Naive B cell (primary cell): ENCODE data around the gene C16orf82. TPM values are rescaled to one million over a fixed set of nuclear protein-coding genes. Genes with fewer than 3 reads are reported as not detected.

ENCODE experiments used
- ATAC-seq, 2 donors: fragments of 150-1000 bp; cut with Tn5 transposase; 2 replicates each; pipeline ENCODE4 v1.10.0; 2021; ENCODE audit warnings: low read depth in 2 of 2, mild to moderate bottlenecking in 2 of 2, moderate library complexity in 2 of 2
- DNase-seq: peaks from one replicate; pipeline ENCODE4 v3.0.0; 2022
- H3K27ac Mint-ChIP-seq, 6 donors: one replicate each; pipeline ENCODE4 v1.8.0; 2020 to 2022; ENCODE audit warnings: mild to moderate bottlenecking in 6 of 6, mixed read lengths in 6 of 6, moderate library complexity in 5 of 6, inconsistent platforms in 2 of 6
- H3K27me3 Mint-ChIP-seq, 3 donors: one replicate each; pipeline ENCODE4 v1.8.0; 2021 to 2022; ENCODE audit warnings: mixed read lengths in 3 of 3, mild to moderate bottlenecking in 1 of 3
- H3K36me3 Mint-ChIP-seq, 2 donors: one replicate each; pipeline ENCODE4 v1.8.0; 2020 to 2022; ENCODE audit warnings: mixed read lengths in 2 of 2, inconsistent platforms in 1 of 2, mild to moderate bottlenecking in 1 of 2
- H3K4me1 Mint-ChIP-seq, 3 donors: one replicate each; pipeline ENCODE4 v1.8.0; 2020 to 2022; ENCODE audit warnings: mixed read lengths in 3 of 3, inconsistent platforms in 1 of 3, mild to moderate bottlenecking in 1 of 3, moderate library complexity in 1 of 3
- H3K4me3 Mint-ChIP-seq, 8 donors: one replicate each; pipeline ENCODE4 v1.8.0; 2020 to 2022; ENCODE audit warnings: mild to moderate bottlenecking in 8 of 8, mixed read lengths in 8 of 8, moderate library complexity in 8 of 8, inconsistent platforms in 2 of 8
- H3K9me3 Mint-ChIP-seq, 7 donors: one replicate each; pipeline ENCODE4 v1.8.0; 2020 to 2022; ENCODE audit warnings: mixed read lengths in 7 of 7, mild to moderate bottlenecking in 5 of 7, inconsistent platforms in 2 of 7, moderate library complexity in 1 of 7
- polyA plus RNA-seq, 6 donors: library from polyadenylated mRNA; unstranded; fragments of 300-500 nt; fragmentation: Illumina TruSeq; gene quantifications; one replicate each; pipeline ENCODE4 v1.2.3, GENCODE V29; 2021; ENCODE audit warnings: low read depth in 6 of 6

The C16orf82 gene
- polyA plus RNA-seq, 6 donors from 2014 or later: not detected

DNA sequence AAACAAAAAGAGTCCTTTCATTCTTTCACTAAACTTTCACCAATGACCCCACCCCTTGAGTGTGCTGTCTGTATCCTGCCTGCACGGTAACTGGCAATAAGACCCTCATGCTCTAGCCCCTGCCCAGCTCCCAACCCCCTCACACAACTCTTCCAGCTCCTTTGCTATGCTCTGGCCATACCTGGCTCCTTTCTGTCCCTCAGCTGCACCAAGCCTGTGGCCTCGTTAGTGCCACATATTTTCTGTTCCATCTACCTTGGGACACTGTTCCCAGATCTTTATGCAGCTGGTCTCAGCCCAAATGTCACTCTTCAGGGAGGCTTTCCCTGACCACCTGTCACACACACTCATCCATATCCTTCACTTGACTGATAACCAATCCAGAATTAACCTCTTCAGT, 47.3 kb downstream of the C16orf82 start:
- peak overlapping the region; percentile 5 to 83 (median 74) for H3K4me3 Mint-ChIP-seq
- peaks cover 48 to 63% (median 57%) of the 10 kb centered on the region in 3 donors for H3K4me1 Mint-ChIP-seq
- no peaks in the 10 kb centered on the region for H3K27me3 Mint-ChIP-seq
- ATAC-seq (no peak), DNase-seq (no peak)
- H3K27ac Mint-ChIP-seq: peak overlapping the region; percentile 54 to 94 (median 82)
- no peaks in the 10 kb centered on the region for H3K9me3 Mint-ChIP-seq
- H3K36me3 Mint-ChIP-seq: no peaks in the 10 kb centered on the region

DNA sequence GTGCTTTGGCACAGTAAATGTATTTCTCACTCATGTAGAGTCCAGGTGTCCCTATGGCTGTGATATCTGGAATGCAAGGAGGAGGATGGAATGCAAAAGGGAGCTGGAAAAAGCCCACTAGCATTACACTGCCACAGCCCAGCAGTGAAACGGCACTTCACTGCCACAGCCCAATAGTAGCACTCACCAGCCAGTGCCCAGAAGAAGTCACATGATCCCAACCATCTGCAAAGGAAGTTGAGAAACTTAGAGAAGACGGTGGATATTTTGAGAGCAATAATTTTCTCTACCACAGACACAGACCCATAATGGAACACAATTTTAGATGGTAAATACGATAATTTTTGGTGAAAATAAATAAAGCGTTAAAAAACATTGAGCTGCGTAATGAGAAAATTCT, 51.8 kb downstream of the C16orf82 start:
- peaks cover 0 to 8% (median 0%) of the 10 kb centered on the region in 3 donors for H3K27me3 Mint-ChIP-seq
- DNase-seq: no peak
- peak in 1 of 2 donors; percentile 29 for ATAC-seq
- H3K36me3 Mint-ChIP-seq: peaks cover 0 to 13% of the 10 kb centered on the region in 2 donors
- peak overlapping the region in 3 of 8 donors; percentile 54 to 75 (median 55) for H3K4me3 Mint-ChIP-seq
- H3K9me3 Mint-ChIP-seq: peaks cover 0 to 22% (median 14%) of the 10 kb centered on the region in 7 donors
- peaks cover 26 to 37% (median 31%) of the 10 kb centered on the region in 3 donors for H3K4me1 Mint-ChIP-seq
- peak overlapping the region in 1 of 6 donors; percentile 74 for H3K27ac Mint-ChIP-seq

Other genes starting within 250 kb of the C16orf82 start
- 1 to 10 TPM in 5 of 6 donors, not detected in 1; 2.9 to 8.2 (median 4.2) TPM for gene KDM8, start 136.6 kb downstream of the C16orf82 start, polyA plus RNA-seq
- 100 to 1,000 TPM; 178 to 217 (median 195) TPM for gene NSMCE1, start 201.8 kb downstream of the C16orf82 start, polyA plus RNA-seq
- gene IL4R, start 247.0 kb downstream of the C16orf82 start, polyA plus RNA-seq: 1,000 to 10,000 TPM in 1 of 6 donors, 100 to 1,000 TPM in 5; 355 to 1,202 (median 525) TPM